ENCODE results near the gene NAP1L5. TPM values are rescaled to one million over a fixed set of nuclear protein-coding genes. Genes with fewer than 3 reads are reported as not detected.

NAP1L5 gene
- total RNA-seq, 1 experiment from 2014 or later: 1.8 TPM

GRCh38 chr4:88742561-88742960 lies 44.9 kb upstream of the NAP1L5 start:
- TF ChIP-seq, protein P1, sequence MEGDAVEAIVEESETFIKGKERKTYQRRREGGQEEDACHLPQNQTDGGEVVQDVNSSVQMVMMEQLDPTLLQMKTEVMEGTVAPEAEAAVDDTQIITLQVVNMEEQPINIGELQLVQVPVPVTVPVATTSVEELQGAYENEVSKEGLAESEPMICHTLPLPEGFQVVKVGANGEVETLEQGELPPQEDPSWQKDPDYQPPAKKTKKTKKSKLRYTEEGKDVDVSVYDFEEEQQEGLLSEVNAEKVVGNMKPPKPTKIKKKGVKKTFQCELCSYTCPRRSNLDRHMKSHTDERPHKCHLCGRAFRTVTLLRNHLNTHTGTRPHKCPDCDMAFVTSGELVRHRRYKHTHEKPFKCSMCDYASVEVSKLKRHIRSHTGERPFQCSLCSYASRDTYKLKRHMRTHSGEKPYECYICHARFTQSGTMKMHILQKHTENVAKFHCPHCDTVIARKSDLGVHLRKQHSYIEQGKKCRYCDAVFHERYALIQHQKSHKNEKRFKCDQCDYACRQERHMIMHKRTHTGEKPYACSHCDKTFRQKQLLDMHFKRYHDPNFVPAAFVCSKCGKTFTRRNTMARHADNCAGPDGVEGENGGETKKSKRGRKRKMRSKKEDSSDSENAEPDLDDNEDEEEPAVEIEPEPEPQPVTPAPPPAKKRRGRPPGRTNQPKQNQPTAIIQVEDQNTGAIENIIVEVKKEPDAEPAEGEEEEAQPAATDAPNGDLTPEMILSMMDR (IDR thresholded peaks at IDR 0.05 in 2 of 3, conservative IDR thresholded peaks at IDR 0.05 in 1 of 3; ENCODE audit: borderline replicate concordance in 1 of 3, insufficient read depth in 1 of 3, low read depth in 2 of 3, low read length in 2 of 3): no peak
- TF ChIP-seq ATF3 (IDR thresholded peaks at IDR 0.05) (no peak), FOSL1 (IDR thresholded peaks at IDR 0.05; ENCODE audit: low read depth) (no peak)
- no TSS peak for BruUV-seq (replicated peaks)

GRCh38 chr4:88738180-88738579 lies 40.6 kb upstream of the NAP1L5 start:
- no TSS peak for BruUV-seq (replicated peaks)
- TF ChIP-seq EZH2phosphoT487 (IDR thresholded peaks at IDR 0.05; ENCODE audit: borderline replicate concordance): no peak
- TF ChIP-seq REST (IDR thresholded peaks at IDR 0.05; ENCODE audit: low read depth): no peak
- TF ChIP-seq RAD21 (IDR thresholded peaks at IDR 0.05; ENCODE audit: low read depth): no peak
- no peak overlapping the region for H3K27ac ChIP-seq (ENCODE audit: low read depth, low read length)
- no peaks in the 10 kb centered on the region for H3K9me2 ChIP-seq (ENCODE audit: insufficient read depth)
- ChIA-PET POLR2A (no interaction called here), RAD21 (ENCODE audit: low non-redundant PET in 1 of 2, low total read pairs in 2 of 2, uncharacterized antibody in 2 of 2, unreplicated experiment in 2 of 2) (no interaction called here), CTCF (no interaction called here)
- H3K36me3 ChIP-seq (ENCODE audit: control insufficient read depth in 1 of 2, insufficient read depth in 2 of 2, low read length in 2 of 2): no peaks in the 10 kb centered on the region; a peak in 1 of 4 replicates
- no peaks in the 10 kb centered on the region for H3K9me3 ChIP-seq (ENCODE audit: control insufficient read depth in 1 of 2, insufficient read depth in 1 of 2, low read depth in 1 of 2, low read length in 2 of 2)
- DNase-seq (ENCODE audit: low read depth, low spot score) (no peak), ATAC-seq (no peak)
- no peaks in the 10 kb centered on the region for H4K20me1 ChIP-seq (ENCODE audit: insufficient read depth)
- H3K9ac ChIP-seq (ENCODE audit: low read length): no peak overlapping the region
- H3K4me2 ChIP-seq (ENCODE audit: low read length): no peak overlapping the region
- H2AFZ ChIP-seq (ENCODE audit: low read depth, low read length, poor library complexity, severe bottlenecking): no peak overlapping the region
- intact Hi-C loops (cut with micrococcal nuclease): no loop called here
- H3K79me2 ChIP-seq (ENCODE audit: insufficient read depth, low read length): no peaks in the 10 kb centered on the region
- H3K4me3 ChIP-seq (replicated peaks in 1 of 2; ENCODE audit: low read depth in 1 of 2, low read length in 2 of 2): no peak overlapping the region
- no peaks in the 10 kb centered on the region for H3K4me1 ChIP-seq (ENCODE audit: control insufficient read depth in 1 of 2, insufficient read depth in 2 of 2, low read length in 2 of 2)
- H3K27me3 ChIP-seq (ENCODE audit: insufficient read depth, low read length): no peaks in the 10 kb centered on the region

More at GRCh38 chr4:88742561-88742960, 44.9 kb upstream of the NAP1L5 start:
- ATAC-seq (no peak), DNase-seq (ENCODE audit: low read depth, low spot score) (no peak)
- H3K27ac ChIP-seq (ENCODE audit: low read depth, low read length): no peak overlapping the region
- intact Hi-C loops (cut with micrococcal nuclease): no loop called here
- ChIA-PET POLR2A (no interaction called here), RAD21 (ENCODE audit: low non-redundant PET in 1 of 2, low total read pairs in 2 of 2, uncharacterized antibody in 2 of 2, unreplicated experiment in 2 of 2) (no interaction called here), CTCF (no interaction called here)
- H4K20me1 ChIP-seq (ENCODE audit: insufficient read depth): no peaks in the 10 kb centered on the region
- H3K9ac ChIP-seq (ENCODE audit: low read length): no peak overlapping the region
- no peak overlapping the region for H3K4me3 ChIP-seq (replicated peaks in 1 of 2; ENCODE audit: low read depth in 1 of 2, low read length in 2 of 2)
- H3K4me2 ChIP-seq (ENCODE audit: low read length): no peak overlapping the region
- no peaks in the 10 kb centered on the region for H3K9me2 ChIP-seq (ENCODE audit: insufficient read depth)
- H3K79me2 ChIP-seq (ENCODE audit: insufficient read depth, low read length): no peaks in the 10 kb centered on the region
- no peaks in the 10 kb centered on the region for H3K4me1 ChIP-seq (ENCODE audit: control insufficient read depth in 1 of 2, insufficient read depth in 2 of 2, low read length in 2 of 2)
- no peak overlapping the region for H2AFZ ChIP-seq (ENCODE audit: low read depth, low read length, poor library complexity, severe bottlenecking)
- no peaks in the 10 kb centered on the region; a peak in 1 of 4 replicates for H3K36me3 ChIP-seq (ENCODE audit: control insufficient read depth in 1 of 2, insufficient read depth in 2 of 2, low read length in 2 of 2)
- H3K27me3 ChIP-seq (ENCODE audit: insufficient read depth, low read length): no peaks in the 10 kb centered on the region
- H3K9me3 ChIP-seq (ENCODE audit: control insufficient read depth in 1 of 2, insufficient read depth in 1 of 2, low read depth in 1 of 2, low read length in 2 of 2): no peaks in the 10 kb centered on the region

All from HCT116 (cell line).